Left lung (tissue), 10 donors: ENCODE data around the gene TP53BP1. TPM values are rescaled to one million over a fixed set of nuclear protein-coding genes. Genes with fewer than 3 reads are reported as not detected.
A peak's percentile ranks its signal among the peaks of the same experiment; 100 is the strongest.

ENCODE experiments used
- ATAC-seq: fragments of 200-7000 bp; cut with Tn5 transposase; one replicate; pipeline ENCODE4 v1.9.1; 2020; ENCODE audit warnings: moderate library complexity
- DNase-seq, 4 donors: peaks; one replicate each; pipeline ENCODE4 v3.0.0-alpha.2; 2013 to 2020
- H3K27ac ChIP-seq, 2 donors: fragments of 200-600 bp; sonication (generic) in 1 of 2; one replicate each; pipeline versions ENCODE4 v1.5.0 to v1.8.0; 2020 to 2021
- H3K27me3 ChIP-seq, 2 donors: fragments of 200-600 bp; sonication (generic) in 1 of 2; one replicate each; pipeline versions ENCODE4 v1.5.0 to v1.8.0; 2020 to 2021
- H3K36me3 ChIP-seq, 2 donors: fragments of 200-600 bp; sonication (generic) in 1 of 2; one replicate each; pipeline versions ENCODE4 v1.5.0 to v1.8.0; 2020 to 2021
- H3K4me1 ChIP-seq, 2 donors: fragments of 200-600 bp; one replicate each; pipeline ENCODE4 v1.8.0; 2021
- H3K4me3 ChIP-seq, 2 donors: fragments of 200-600 bp; sonication (generic) in 1 of 2; one replicate each; pipeline versions ENCODE4 v1.5.0 to v1.8.0; 2020 to 2021; ENCODE audit warnings: mild to moderate bottlenecking in 1 of 2
- H3K9me3 ChIP-seq, 2 donors: fragments of 200-600 bp; sonication (generic) in 1 of 2; one replicate each; pipeline versions ENCODE4 v1.5.0 to v1.8.0; 2020 to 2021
- CTCF ChIP-seq, 2 donors: fragments of 200-600 bp; sonication (generic) in 1 of 2; IDR thresholded peaks; one replicate each; pipeline versions ENCODE4 v1.5.0 to v1.8.0; 2021; ENCODE audit warnings: antibody characterized with exemption in 2 of 2
- intact Hi-C, 2 donors: fragments of 100-400 bp; cut with DNase I; formaldehyde crosslinking; loops; one replicate each; pipeline versions ENCODE4 v1.11.2 to v1.14.2; 2022
- polyA plus RNA-seq, 6 donors: library from polyadenylated mRNA; unstranded; fragments of 120-200 nt; gene quantifications; one replicate each; pipeline ENCODE4 v1.2.1, GENCODE V29; 2013; ENCODE audit not compliant: insufficient read length in 6 of 6
- total RNA-seq, 2 donors: library from RNA; stranded (reverse); fragmentation: NEBNext Ultra II Directional; extraction: Animal tissue kit (Norgen Biotek cat#: 25700); gene quantifications; one replicate each; pipeline ENCODE4 v1.2.1, GENCODE V29; 2021
- donor health status: DM: no; HTN: yes; CAD: no.
- donor health status: DM: no; HTN: no; CAD: no.

TP53BP1 gene
- total and polyA plus RNA-seq, 8 donors = 32.7 to 112 (median 90.0) TPM

GRCh38 chr15:43531018-43531670, 38.2 kb upstream of the TP53BP1 start:
- Histone ChIP-seq H3K36me3 (peaks cover 0 to 19% of the 10 kb centered on the region in 2 donors), H3K4me1 (no peaks in the 10 kb centered on the region), H3K27me3 (no peaks in the 10 kb centered on the region), H3K4me3 (no peak overlapping the region), H3K9me3 (no peaks in the 10 kb centered on the region), H3K27ac (no peak overlapping the region)
- intact Hi-C loops = no loop called here
- TF ChIP-seq CTCF (IDR thresholded peaks at IDR 0.05) = no peak
- ATAC-seq = peak; percentile 26
- DNase-seq = no peak

GRCh38 chr15:43529587-43530345, 36.8 kb upstream of the TP53BP1 start:
- TF ChIP-seq CTCF (IDR thresholded peaks at IDR 0.05) = no peak
- Histone ChIP-seq H3K9me3 (no peaks in the 10 kb centered on the region), H3K4me3 (no peak overlapping the region), H3K27ac (no peak overlapping the region), H3K4me1 (no peaks in the 10 kb centered on the region), H3K36me3 (peaks cover 0 to 10% of the 10 kb centered on the region in 2 donors), H3K27me3 (no peaks in the 10 kb centered on the region)
- intact Hi-C loops = no loop called here
- DNase-seq (no peak), ATAC-seq (no peak)

- ATAC-seq (no peak), DNase-seq (no peak)
- no peaks in the 10 kb centered on the region for H3K27me3 ChIP-seq
- H3K4me3 ChIP-seq = no peak overlapping the region
- H3K36me3 ChIP-seq = peaks cover 0 to 4% of the 10 kb centered on the region in 2 donors
- no peaks in the 10 kb centered on the region for H3K9me3 ChIP-seq
- H3K27ac ChIP-seq = no peak overlapping the region
- intact Hi-C loops = no loop called here
- no peaks in the 10 kb centered on the region for H3K4me1 ChIP-seq
- no peak for TF ChIP-seq CTCF (IDR thresholded peaks at IDR 0.05)
These were observed 36.2 kb upstream of the TP53BP1 start for GRCh38 chr15:43529141-43529540.

GRCh38 chr15:43528542-43529007, 35.6 kb upstream of the TP53BP1 start:
- ATAC-seq (no peak), DNase-seq (no peak)
- TF ChIP-seq CTCF (IDR thresholded peaks at IDR 0.05) = no peak
- Histone ChIP-seq H3K4me1 (no peaks in the 10 kb centered on the region), H3K36me3 (no peaks in the 10 kb centered on the region), H3K27me3 (no peaks in the 10 kb centered on the region), H3K4me3 (no peak overlapping the region), H3K27ac (no peak overlapping the region), H3K9me3 (no peaks in the 10 kb centered on the region)
- intact Hi-C loops = no loop called here

- H3K27me3 ChIP-seq = no peaks in the 10 kb centered on the region
- DNase-seq (no peak), ATAC-seq (no peak)
- H3K27ac ChIP-seq = no peak overlapping the region
- TF ChIP-seq CTCF (IDR thresholded peaks at IDR 0.05) = no peak
- H3K4me3 ChIP-seq = no peak overlapping the region
- intact Hi-C loops = no loop called here
- no peaks in the 10 kb centered on the region for H3K4me1 ChIP-seq
- no peaks in the 10 kb centered on the region for H3K9me3 ChIP-seq
- H3K36me3 ChIP-seq = no peaks in the 10 kb centered on the region
These were observed 35.0 kb upstream of the TP53BP1 start for GRCh38 chr15:43527802-43528541.
